HEK293 (cell line): Measurements from ENCODE around the gene MICU2.

ENCODE experiments used
- CTCF ChIA-PET: fragments of 350-600 bp; formaldehyde crosslinking; extraction: SDS; loops from one replicate; lab custom pipeline; 2021; ENCODE audit warnings: antibody characterized with exemption; lab: Yijun Ruan, JAX
- POLR2A ChIA-PET: fragments of 300-600 bp; formaldehyde crosslinking; extraction: SDS; loops from one replicate; lab custom pipeline; 2020; ENCODE audit warnings: antibody characterized with exemption, inconsistent platforms; lab: Yijun Ruan, JAX
- H3K27ac ChIP-seq: fragments of 200-500 bp; sonication (Bioruptor generic); 2 replicates; pipeline ENCODE4 v1.5.1; 2014; ENCODE audit warnings: low read depth, low read length, control low read depth, inconsistent platforms; ENCODE audit errors: extremely low read depth
- H3K36me3 ChIP-seq, 2 experiments: fragments of 200-500 bp in 1 of 2; sonication (Bioruptor generic) in 1 of 2; 1 replicate in 1 of 2; 2 replicates in 1 of 2; pipeline ENCODE4 v1.5.1; 2014 to 2017; ENCODE audit warnings: inconsistent platforms in 2 of 2, low read length in 2 of 2; ENCODE audit not compliant: control insufficient read depth in 2 of 2, insufficient read depth in 1 of 2
- H3K4me1 ChIP-seq: fragments of 200-500 bp; sonication (Bioruptor generic); 2 replicates; pipeline ENCODE4 v1.5.1; 2014; ENCODE audit warnings: mild to moderate bottlenecking, low read length, inconsistent platforms; ENCODE audit not compliant: control insufficient read depth, insufficient read depth
- H3K4me3 ChIP-seq: 2 replicates; pipeline ENCODE4 v1.5.1; 2011; ENCODE audit warnings: low read depth, mild to moderate bottlenecking, control low read depth, low read length, moderate library complexity
- H3K9me3 ChIP-seq: fragments of 200-500 bp; sonication (Bioruptor generic); 2 replicates; pipeline ENCODE4 v1.5.1; 2014; ENCODE audit warnings: low read depth, low read length, inconsistent platforms; ENCODE audit not compliant: control insufficient read depth, insufficient read depth
- GLI2 ChIP-seq: fragments of 450-650 bp; formaldehyde crosslinking; IDR thresholded peaks from 2 replicates; pipeline ENCODE4; 2017; ENCODE audit warnings: missing biosample characterization, missing genetic modification characterization, low read depth, borderline replicate concordance
- HOXD13 ChIP-seq: sonication (generic); formaldehyde crosslinking; IDR thresholded peaks from 2 replicates; pipeline ENCODE4 v1.8.0; 2022; ENCODE audit warnings: missing genetic modification reagents, borderline replicate concordance
- IKZF3 ChIP-seq: fragments of 450-650 bp; IDR thresholded peaks from 2 replicates; pipeline ENCODE4 v1.5.0; 2018; ENCODE audit warnings: missing biosample characterization, mild to moderate bottlenecking, missing genetic modification characterization, moderate library complexity
- PRDM1 ChIP-seq: fragments of 450-650 bp; formaldehyde crosslinking; IDR thresholded peaks from 2 replicates; pipeline ENCODE4; 2016; ENCODE audit warnings: missing biosample characterization, missing genetic modification characterization
- RBAK ChIP-seq: fragments of 450-650 bp; formaldehyde crosslinking; IDR thresholded peaks from 2 replicates; pipeline ENCODE4 v1.5.1; 2016; ENCODE audit warnings: missing biosample characterization, missing genetic modification characterization
- ZBTB8A ChIP-seq: fragments of 450-650 bp; formaldehyde crosslinking; IDR thresholded peaks from 2 replicates; pipeline ENCODE4 v1.5.1; 2016; ENCODE audit warnings: missing biosample characterization, missing genetic modification characterization
- ZEB2 ChIP-seq: fragments of 450-650 bp; formaldehyde crosslinking; IDR thresholded peaks from 2 replicates; pipeline ENCODE4 v1.5.1; 2016; ENCODE audit warnings: missing biosample characterization, missing genetic modification characterization
- ZFP69B ChIP-seq: fragments of 450-650 bp; formaldehyde crosslinking; IDR thresholded peaks from 2 replicates; pipeline ENCODE4 v1.5.1; 2016; ENCODE audit warnings: missing biosample characterization, missing genetic modification characterization
- ZNF19 ChIP-seq: fragments of 450-650 bp; formaldehyde crosslinking; IDR thresholded peaks from 2 replicates; pipeline ENCODE4; 2016; ENCODE audit warnings: missing biosample characterization, missing genetic modification characterization, low read depth
- ZNF248 ChIP-seq: fragments of 450-650 bp; formaldehyde crosslinking; IDR thresholded peaks from 2 replicates; pipeline ENCODE4 v1.5.1; 2017; ENCODE audit warnings: missing biosample characterization, missing genetic modification characterization
- ZNF292 ChIP-seq: fragments of 450-650 bp; formaldehyde crosslinking; IDR thresholded peaks from 2 replicates; pipeline ENCODE4 v1.5.1; 2016; ENCODE audit warnings: low read depth, missing biosample characterization, missing genetic modification characterization, borderline replicate concordance
- ZNF404 ChIP-seq: fragments of 450-650 bp; formaldehyde crosslinking; IDR thresholded peaks from 2 replicates; pipeline ENCODE4 v1.5.1; 2017; ENCODE audit warnings: missing biosample characterization, missing genetic modification characterization
- ZNF514 ChIP-seq: fragments of 450-650 bp; formaldehyde crosslinking; IDR thresholded peaks from 2 replicates; pipeline ENCODE4 v1.5.1; 2016; ENCODE audit warnings: missing biosample characterization, missing genetic modification characterization
- ZNF529 ChIP-seq: fragments of 450-650 bp; formaldehyde crosslinking; IDR thresholded peaks from 2 replicates; pipeline ENCODE4 v1.5.1; 2017; ENCODE audit warnings: missing genetic modification characterization, missing biosample characterization; ENCODE audit not compliant: insufficient replicate concordance
- ZNF600 ChIP-seq: fragments of 450-650 bp; formaldehyde crosslinking; IDR thresholded peaks from 2 replicates; pipeline ENCODE4 v1.5.1; 2016; ENCODE audit warnings: missing biosample characterization, missing genetic modification characterization
- ZNF785 ChIP-seq: fragments of 450-650 bp; formaldehyde crosslinking; IDR thresholded peaks from 2 replicates; pipeline ENCODE4 v1.5.1; 2016; ENCODE audit warnings: missing biosample characterization, missing genetic modification characterization
- TF ChIP-seq, protein P1 (sequence below): fragments of 450-650 bp; IDR thresholded peaks from 2 replicates; pipeline ENCODE4 v1.5.1; 2018; ENCODE audit warnings: missing biosample characterization, missing genetic modification characterization
- TF ChIP-seq, protein P2 (sequence below): fragments of 450-650 bp; formaldehyde crosslinking; IDR thresholded peaks from 2 replicates; pipeline ENCODE4 v1.5.1; 2016; ENCODE audit warnings: missing biosample characterization, missing genetic modification characterization
- TF ChIP-seq, protein P3 (sequence below): fragments of 450-650 bp; formaldehyde crosslinking; IDR thresholded peaks from 2 replicates; pipeline ENCODE4 v1.5.1; 2016; ENCODE audit warnings: missing biosample characterization, missing genetic modification characterization
- TF ChIP-seq, protein P4 (sequence below): fragments of 450-650 bp; formaldehyde crosslinking; IDR thresholded peaks from 2 replicates; pipeline ENCODE4 v1.5.1; 2016; ENCODE audit warnings: missing biosample characterization, missing genetic modification characterization
- TF ChIP-seq, protein P5 (sequence below): fragments of 450-650 bp; formaldehyde crosslinking; IDR thresholded peaks from 2 replicates; pipeline ENCODE4 v1.5.1; 2016; ENCODE audit warnings: missing biosample characterization, missing genetic modification characterization
- TF ChIP-seq, protein P6 (sequence below): fragments of 450-650 bp; formaldehyde crosslinking; IDR thresholded peaks from 2 replicates; pipeline ENCODE4 v1.5.1; 2016; ENCODE audit warnings: missing biosample characterization, missing genetic modification characterization, low read depth

Gene MICU2

DNA sequence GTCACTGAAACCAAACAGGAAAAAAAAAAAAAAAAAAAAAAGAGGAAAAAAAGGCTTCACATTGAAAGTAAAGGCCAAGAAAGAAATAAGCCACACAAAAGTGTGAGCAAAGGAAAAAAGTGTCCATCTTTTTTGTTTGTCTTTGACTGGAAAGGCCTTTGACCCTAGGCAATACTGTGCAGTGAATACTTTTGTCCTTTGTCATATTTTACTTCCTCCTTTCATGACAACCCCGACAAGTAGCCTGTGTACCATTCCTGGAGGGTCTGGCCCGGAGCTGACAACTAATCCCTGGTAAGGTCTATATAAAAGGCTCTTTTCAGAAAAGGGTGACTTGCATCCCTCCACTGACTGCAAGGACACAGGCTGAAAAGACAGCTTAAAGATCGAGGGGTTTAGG, 12.9 kb upstream of the MICU2 start (continued):
- TF ChIP-seq, protein P1, sequence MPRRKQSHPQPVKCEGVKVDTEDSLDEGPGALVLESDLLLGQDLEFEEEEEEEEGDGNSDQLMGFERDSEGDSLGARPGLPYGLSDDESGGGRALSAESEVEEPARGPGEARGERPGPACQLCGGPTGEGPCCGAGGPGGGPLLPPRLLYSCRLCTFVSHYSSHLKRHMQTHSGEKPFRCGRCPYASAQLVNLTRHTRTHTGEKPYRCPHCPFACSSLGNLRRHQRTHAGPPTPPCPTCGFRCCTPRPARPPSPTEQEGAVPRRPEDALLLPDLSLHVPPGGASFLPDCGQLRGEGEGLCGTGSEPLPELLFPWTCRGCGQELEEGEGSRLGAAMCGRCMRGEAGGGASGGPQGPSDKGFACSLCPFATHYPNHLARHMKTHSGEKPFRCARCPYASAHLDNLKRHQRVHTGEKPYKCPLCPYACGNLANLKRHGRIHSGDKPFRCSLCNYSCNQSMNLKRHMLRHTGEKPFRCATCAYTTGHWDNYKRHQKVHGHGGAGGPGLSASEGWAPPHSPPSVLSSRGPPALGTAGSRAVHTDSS = no peak
- TF ChIP-seq, protein P2, sequence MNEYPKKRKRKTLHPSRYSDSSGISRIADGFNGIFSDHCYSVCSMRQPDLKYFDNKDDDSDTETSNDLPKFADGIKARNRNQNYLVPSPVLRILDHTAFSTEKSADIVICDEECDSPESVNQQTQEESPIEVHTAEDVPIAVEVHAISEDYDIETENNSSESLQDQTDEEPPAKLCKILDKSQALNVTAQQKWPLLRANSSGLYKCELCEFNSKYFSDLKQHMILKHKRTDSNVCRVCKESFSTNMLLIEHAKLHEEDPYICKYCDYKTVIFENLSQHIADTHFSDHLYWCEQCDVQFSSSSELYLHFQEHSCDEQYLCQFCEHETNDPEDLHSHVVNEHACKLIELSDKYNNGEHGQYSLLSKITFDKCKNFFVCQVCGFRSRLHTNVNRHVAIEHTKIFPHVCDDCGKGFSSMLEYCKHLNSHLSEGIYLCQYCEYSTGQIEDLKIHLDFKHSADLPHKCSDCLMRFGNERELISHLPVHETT (tag by site-specific recombination) = no peak
- TF ChIP-seq, protein P3, sequence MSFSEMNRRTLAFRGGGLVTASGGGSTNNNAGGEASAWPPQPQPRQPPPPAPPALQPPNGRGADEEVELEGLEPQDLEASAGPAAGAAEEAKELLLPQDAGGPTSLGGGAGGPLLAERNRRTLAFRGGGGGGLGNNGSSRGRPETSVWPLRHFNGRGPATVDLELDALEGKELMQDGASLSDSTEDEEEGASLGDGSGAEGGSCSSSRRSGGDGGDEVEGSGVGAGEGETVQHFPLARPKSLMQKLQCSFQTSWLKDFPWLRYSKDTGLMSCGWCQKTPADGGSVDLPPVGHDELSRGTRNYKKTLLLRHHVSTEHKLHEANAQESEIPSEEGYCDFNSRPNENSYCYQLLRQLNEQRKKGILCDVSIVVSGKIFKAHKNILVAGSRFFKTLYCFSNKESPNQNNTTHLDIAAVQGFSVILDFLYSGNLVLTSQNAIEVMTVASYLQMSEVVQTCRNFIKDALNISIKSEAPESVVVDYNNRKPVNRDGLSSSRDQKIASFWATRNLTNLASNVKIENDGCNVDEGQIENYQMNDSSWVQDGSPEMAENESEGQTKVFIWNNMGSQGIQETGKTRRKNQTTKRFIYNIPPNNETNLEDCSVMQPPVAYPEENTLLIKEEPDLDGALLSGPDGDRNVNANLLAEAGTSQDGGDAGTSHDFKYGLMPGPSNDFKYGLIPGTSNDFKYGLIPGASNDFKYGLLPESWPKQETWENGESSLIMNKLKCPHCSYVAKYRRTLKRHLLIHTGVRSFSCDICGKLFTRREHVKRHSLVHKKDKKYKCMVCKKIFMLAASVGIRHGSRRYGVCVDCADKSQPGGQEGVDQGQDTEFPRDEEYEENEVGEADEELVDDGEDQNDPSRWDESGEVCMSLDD = no peak
- TF ChIP-seq ZNF404 (tag by site-specific recombination) (no peak), HOXD13 (no peak), ZNF785 (tag by site-specific recombination) (no peak), ZNF529 (tag by site-specific recombination) (no peak), ZNF292 (tag by site-specific recombination) (no peak), ZEB2 (tag by site-specific recombination) (no peak)
- TF ChIP-seq, protein P4, sequence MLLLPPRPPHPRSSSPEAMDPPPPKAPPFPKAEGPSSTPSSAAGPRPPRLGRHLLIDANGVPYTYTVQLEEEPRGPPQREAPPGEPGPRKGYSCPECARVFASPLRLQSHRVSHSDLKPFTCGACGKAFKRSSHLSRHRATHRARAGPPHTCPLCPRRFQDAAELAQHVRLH (tag by site-specific recombination) = no peak

DNA sequence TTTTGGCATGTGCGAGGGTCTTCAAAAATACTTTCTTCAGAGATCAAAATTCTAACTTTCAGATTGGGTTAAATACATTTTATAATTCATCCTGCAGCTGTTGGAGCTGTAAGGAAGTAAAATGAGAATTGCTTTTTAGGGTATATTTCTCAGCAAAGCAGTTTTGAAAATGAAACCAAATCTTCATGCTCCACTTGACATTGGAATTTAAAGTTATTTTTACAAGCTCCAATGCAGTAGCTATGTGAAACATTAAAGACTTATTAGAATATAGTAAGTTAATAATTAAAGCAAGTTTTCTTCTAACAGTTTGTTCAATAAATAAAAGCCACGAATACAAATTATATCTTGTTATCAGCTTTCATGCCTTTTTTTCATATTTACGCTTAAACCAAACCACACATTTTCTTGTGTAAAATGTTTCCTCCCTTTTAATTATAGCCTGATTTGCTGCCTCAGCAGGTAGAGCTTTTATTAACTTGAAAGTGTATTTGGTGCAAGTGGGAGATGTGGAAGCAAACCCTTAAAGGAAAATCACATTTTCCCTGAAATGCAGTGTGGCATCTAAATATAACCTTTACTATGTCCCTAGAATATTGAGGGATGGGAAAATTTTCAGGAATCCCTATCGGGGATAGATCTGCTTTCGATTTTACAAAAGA, 12.4 kb upstream of the MICU2 start:
- Histone ChIP-seq H3K27ac (no peak overlapping the region), H3K9me3 (no peaks in the 10 kb centered on the region), H3K4me3 (no peak overlapping the region), H3K36me3 (no peaks in the 10 kb centered on the region), H3K4me1 (no peaks in the 10 kb centered on the region)
- POLR2A ChIA-PET = no interaction called here
- CTCF ChIA-PET = interaction anchor here (0.6 kb wide), 1 partner anchor 58 kb away, joined by 3 read pairs; no protein-coding TSS in a partner anchor
- TF ChIP-seq ZNF514 (no peak), ZNF600 (tag by site-specific recombination) (no peak), ZNF248 (tag by site-specific recombination) (no peak), ZFP69B (tag by site-specific recombination) (no peak), ZNF19 (tag by site-specific recombination) (no peak), ZEB2 (tag by site-specific recombination) (no peak), GLI2 (tag by site-specific recombination) (no peak), RBAK (no peak), ZBTB8A (tag by site-specific recombination) (no peak), IKZF3 (no peak), PRDM1 (no peak)
- TF ChIP-seq, protein P5, sequence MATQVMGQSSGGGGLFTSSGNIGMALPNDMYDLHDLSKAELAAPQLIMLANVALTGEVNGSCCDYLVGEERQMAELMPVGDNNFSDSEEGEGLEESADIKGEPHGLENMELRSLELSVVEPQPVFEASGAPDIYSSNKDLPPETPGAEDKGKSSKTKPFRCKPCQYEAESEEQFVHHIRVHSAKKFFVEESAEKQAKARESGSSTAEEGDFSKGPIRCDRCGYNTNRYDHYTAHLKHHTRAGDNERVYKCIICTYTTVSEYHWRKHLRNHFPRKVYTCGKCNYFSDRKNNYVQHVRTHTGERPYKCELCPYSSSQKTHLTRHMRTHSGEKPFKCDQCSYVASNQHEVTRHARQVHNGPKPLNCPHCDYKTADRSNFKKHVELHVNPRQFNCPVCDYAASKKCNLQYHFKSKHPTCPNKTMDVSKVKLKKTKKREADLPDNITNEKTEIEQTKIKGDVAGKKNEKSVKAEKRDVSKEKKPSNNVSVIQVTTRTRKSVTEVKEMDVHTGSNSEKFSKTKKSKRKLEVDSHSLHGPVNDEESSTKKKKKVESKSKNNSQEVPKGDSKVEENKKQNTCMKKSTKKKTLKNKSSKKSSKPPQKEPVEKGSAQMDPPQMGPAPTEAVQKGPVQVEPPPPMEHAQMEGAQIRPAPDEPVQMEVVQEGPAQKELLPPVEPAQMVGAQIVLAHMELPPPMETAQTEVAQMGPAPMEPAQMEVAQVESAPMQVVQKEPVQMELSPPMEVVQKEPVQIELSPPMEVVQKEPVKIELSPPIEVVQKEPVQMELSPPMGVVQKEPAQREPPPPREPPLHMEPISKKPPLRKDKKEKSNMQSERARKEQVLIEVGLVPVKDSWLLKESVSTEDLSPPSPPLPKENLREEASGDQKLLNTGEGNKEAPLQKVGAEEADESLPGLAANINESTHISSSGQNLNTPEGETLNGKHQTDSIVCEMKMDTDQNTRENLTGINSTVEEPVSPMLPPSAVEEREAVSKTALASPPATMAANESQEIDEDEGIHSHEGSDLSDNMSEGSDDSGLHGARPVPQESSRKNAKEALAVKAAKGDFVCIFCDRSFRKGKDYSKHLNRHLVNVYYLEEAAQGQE (tag by site-specific recombination) = no peak
- TF ChIP-seq, protein P6, sequence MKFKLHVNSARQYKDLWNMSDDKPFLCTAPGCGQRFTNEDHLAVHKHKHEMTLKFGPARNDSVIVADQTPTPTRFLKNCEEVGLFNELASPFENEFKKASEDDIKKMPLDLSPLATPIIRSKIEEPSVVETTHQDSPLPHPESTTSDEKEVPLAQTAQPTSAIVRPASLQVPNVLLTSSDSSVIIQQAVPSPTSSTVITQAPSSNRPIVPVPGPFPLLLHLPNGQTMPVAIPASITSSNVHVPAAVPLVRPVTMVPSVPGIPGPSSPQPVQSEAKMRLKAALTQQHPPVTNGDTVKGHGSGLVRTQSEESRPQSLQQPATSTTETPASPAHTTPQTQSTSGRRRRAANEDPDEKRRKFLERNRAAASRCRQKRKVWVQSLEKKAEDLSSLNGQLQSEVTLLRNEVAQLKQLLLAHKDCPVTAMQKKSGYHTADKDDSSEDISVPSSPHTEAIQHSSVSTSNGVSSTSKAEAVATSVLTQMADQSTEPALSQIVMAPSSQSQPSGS (tag by site-specific recombination) = no peak
